Amniotic epithelial cell (primary cell): Measurements from ENCODE around the gene ZCCHC24.
"Not testable (repeated sequence)": the region's sequence is repeated elsewhere in the genome, so short reads cannot be mapped to it uniquely, and the experiment has no call there.

Experiments used
- DNase-seq: peaks from one replicate; pipeline ENCODE4 v3.0.0-alpha.2; 2010; ENCODE audit warnings: low read depth

Gene ZCCHC24

DNA sequence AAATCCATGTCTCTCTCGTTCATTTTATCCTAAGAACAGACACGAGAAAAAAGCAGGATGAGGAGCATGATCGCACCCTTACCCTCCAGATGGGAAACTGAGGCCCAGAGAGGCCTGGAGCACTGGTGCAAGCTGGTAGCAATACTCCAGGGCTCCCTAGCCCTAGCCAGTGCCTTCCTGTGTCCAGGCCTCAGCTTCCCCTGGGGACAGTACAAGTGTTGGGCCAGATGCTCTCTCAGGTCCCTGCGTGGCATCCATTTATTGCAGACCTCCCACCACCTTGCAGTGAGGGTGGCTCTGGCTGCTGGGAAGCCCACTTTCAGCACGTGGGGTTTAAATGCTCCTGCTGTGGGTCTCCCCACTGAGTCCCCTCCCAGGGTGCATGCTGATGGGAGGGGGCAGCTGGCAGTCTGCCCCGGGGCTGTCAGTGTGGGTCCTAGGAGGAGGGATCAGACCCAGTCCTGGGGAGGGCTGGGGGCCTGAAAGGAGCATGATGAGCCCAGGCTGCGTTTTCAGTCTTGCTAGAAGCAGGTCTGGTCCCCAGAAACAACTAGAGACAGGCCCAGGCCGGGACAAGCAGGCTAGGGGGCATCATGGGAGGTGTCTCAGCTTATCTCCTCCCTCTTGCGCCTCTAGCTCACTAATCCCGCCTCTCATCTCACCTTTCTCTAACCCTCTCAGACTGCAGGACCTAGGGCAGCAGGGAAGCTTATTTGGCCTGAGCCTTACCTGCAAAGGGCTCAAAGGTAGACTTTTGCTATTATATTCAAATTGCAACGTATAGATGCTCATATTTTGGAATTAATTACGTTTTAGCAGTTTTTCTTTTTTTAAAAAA, 98.8 kb downstream of the ZCCHC24 start:
- DNase-seq, result no peak

- no peak for DNase-seq
Observed at GRCh38 chr10:79346012-79346340, 99.4 kb downstream of the ZCCHC24 start.

- peak; percentile 23 for DNase-seq
Observed at GRCh38 chr10:79345241-79346011, 100.0 kb downstream of the ZCCHC24 start.

DNA sequence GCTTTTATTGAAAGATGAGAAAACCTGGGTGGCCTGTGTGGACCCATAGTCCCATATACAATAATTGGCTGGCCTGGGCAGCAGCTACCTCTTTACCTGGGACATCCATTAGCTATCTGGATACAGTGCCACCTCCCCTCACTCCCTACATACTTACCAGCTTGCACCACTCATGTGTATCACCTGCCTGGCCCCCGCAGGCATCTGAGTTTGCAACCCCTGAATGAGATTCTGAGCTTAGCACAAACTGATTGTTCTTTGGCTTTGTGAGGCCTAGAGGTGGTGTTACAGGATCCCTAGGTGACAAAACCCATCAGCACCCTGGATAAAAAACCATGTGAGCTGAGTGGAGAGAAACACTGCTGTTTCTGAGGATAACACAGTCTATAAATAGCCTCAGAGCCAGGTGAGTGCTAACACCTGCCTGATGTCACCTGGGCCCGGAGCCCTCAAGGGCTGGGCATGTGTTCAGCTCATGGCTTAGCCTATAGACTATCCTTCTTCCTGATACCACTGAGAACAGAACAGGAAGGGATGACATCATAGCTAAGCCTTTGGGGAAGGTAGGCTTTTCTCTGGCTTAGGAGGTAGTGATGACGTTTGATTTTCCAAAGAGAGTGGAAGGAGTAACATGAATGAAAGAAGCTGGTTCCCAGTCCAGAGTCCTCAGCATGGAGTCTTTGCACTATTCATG, 100.8 kb downstream of the ZCCHC24 start:
- no peak for DNase-seq

- no peak for DNase-seq
Observed at GRCh38 chr10:79342811-79343561, 102.4 kb downstream of the ZCCHC24 start.

- no peak for DNase-seq
Observed at GRCh38 chr10:79342295-79342761, 103.1 kb downstream of the ZCCHC24 start.

DNA sequence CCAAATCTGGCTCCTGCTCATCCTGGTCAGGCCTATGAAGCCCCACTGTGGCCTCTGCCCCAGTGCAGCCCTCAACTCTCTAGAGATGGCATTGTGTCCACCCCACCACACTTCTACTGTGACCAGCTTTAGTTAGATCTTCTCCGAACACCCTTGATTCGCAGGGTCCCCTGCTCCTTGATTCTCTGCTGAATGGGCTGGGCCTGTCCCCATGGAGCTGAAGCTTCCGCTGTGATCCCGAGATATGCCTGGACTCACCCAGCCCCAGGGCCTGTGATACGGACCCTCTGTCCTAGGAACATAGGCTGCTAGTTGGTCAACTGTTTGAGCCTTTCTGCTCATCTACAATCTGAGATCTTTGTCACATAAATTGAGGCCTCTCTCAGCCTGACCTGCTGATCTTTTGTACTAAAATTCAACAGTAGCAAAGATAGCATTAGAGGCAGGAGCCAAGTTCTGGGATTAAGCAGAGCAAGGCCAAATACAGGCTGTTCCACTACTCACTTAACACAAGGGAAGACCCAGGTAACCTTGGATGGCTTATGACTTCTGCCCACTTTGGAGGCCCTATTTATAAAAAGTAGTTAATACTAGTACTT, 104.7 kb downstream of the ZCCHC24 start:
- DNase-seq, result no peak

DNA sequence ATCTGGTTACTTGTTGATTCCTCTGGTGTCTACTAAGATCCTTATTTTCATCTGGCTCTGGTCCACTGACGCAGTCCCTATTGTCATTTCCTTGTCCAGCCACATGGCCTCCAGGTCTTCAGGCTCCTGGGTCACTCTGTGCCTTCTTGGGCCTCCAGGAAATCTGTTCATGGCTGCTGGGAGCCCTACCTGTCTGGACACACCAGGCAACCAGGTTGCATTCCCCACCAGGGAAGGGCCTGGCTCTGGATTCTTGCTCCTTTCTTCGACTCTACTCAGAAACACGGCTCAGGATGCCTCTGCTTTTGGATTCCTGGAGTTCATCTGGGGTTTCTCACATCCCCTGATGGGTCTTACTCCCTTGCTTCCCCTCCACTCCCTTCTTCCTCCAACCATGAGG, 106.2 kb downstream of the ZCCHC24 start:
- DNase-seq, result no peak

- not testable (repeated sequence) for DNase-seq
Observed at GRCh38 chr10:79337783-79338469, 107.5 kb downstream of the ZCCHC24 start.

GRCh38 chr10:79336739-79337138, 108.7 kb downstream of the ZCCHC24 start:
- no peak for DNase-seq

- DNase-seq, result no peak
Observed at GRCh38 chr10:79336276-79336675, 109.1 kb downstream of the ZCCHC24 start.

DNA sequence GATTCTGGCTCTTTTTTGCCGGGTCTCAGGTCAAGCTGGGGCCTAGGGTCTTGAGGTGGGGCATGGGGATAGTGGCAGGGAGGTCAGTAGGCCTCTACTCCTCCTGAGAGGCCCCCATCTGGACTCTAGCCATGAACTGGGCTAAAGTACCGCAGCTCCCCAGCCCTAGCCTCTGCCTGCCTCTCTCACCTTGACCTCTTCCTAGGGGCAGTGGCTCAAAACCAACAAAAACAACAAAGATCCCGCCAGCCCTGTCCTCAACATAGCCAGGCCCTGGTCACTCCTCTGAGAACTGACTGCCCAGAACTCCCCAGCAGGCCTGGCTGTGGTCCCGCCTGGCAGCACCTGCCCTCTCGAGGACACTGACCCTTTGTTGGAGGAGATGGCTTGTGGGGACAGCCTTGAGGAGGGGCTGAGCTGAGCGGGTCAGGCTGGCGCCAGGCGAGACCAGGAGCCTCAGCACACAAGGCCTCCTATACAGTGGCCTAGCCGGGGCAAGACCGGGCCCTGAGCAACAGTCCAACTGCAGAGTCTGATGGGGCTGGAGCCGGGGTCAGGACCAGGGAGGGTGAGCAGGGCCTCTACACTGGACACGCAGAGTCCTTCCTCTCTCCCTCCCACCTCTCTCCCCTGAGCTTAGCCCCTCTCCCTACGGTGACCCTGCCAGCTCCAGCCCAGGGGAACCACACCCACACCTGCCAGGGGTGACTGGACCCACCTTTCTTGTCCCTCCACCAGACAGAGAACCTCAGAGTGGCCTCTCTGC, 109.8 kb downstream of the ZCCHC24 start:
- DNase-seq, result no peak

DNA sequence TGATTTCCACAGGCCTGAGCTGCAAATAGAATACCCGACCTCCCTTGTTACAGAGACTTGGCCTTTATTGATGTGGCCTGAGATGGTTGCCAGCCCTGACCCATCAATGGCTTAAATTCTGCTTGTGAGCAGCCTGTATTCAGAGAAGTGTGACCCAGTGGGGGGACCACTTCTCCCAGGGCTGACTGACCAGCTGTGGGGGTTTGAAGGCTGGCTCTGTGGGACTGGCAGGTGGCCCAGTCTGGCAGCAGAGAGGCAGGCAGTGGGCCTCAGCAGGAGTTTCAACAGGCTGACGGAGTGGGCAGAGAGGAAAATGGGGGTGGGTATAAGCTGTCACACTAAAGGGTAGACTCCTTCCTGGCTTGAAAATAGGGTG, 110.3 kb downstream of the ZCCHC24 start:
- no peak for DNase-seq

DNA sequence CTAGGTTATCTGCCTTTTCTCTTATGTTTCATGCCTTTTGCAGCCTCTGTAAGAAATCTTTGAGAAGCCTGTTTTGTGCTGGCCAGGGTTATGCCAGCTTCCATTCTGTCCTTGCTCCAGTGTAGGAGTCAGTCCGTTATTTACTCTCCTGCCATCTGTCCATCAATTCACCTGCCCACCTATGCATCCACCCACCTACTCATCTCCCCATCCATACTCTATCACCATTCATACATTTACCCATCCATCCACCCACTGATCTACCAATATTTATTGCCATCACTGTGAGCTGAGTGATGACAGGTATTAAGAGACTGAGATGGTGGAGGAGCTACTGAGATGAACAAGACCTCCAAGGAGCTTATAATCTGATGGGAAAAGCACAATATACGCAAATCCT, 110.9 kb downstream of the ZCCHC24 start:
- DNase-seq, result no peak

GRCh38 chr10:79333513-79333912, 111.9 kb downstream of the ZCCHC24 start:
- peak; percentile 50 for DNase-seq

DNA sequence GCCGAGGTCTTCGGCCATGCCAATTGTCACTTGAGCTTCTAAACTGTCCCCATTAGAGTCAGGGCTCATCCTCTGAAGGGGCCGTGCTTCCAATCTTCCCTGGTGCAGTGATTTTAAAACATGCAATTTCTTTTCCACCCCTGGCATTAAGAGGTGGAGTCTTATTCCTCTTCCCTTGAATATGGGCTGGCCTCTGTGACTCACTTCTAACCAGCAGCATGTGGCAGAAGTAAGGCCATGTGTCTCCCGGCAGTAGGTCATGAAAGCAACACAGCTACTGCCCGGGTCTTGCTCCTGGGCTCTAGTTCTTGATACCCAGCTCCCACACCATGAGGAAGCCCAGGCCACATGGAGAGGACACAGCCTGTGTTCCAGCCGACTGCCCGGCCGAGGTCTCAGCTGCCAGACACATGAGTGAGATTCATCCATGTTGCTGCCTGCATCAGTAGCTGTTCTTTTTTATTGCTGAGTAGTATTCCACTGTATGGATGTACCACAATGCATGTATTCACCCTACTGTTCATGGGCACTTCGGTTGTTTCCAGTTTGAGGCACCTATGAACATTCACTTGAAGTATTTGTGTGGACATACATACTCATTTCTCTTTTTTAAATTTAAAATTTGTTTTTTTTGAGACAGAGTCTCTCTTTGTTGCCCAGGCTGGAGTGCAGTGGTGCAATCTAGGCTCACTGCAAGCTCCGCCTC, 112.7 kb downstream of the ZCCHC24 start:
- not testable (repeated sequence) for DNase-seq
